ENCODE measurements around the gene WASHC4. TPM values are rescaled to one million over a fixed set of nuclear protein-coding genes. Genes with fewer than 3 reads are reported as not detected.

WASHC4 gene
- total RNA-seq, 1 experiment from 2014 or later, result 28.7 TPM

GRCh38 chr12:105071981-105072380 lies 35.5 kb upstream of the WASHC4 start:
- no peak overlapping the region for H3K4me2 ChIP-seq
- no peak overlapping the region for H2AFZ ChIP-seq
- no peaks in the 10 kb centered on the region for H3K36me3 ChIP-seq (ENCODE audit: low read depth)
- no peaks in the 10 kb centered on the region for H3K79me2 ChIP-seq (ENCODE audit: low read depth)
- no peak overlapping the region for H3K27ac ChIP-seq
- no peaks in the 10 kb centered on the region for H3F3A ChIP-seq (ENCODE audit: insufficient read depth, low read depth)
- no TSS peak for BruUV-seq (replicated peaks)
- H3K4me3 ChIP-seq, result no peak overlapping the region
- no peaks in the 10 kb centered on the region for H3K9me3 ChIP-seq (ENCODE audit: insufficient read depth, low read depth)
- no peaks in the 10 kb centered on the region for H3K4me1 ChIP-seq (replicated peaks; ENCODE audit: insufficient read depth)
- ChIA-PET CTCF (no interaction called here), POLR2A (ENCODE audit: unreplicated experiment) (no interaction called here)
- no peak for DNase-seq
- no peaks in the 10 kb centered on the region for H3K9me2 ChIP-seq (ENCODE audit: insufficient read depth)
- H4K20me1 ChIP-seq (ENCODE audit: insufficient read depth), result no peaks in the 10 kb centered on the region
- H3K27me3 ChIP-seq (ENCODE audit: insufficient read depth, low read depth), result no peaks in the 10 kb centered on the region
- TF ChIP-seq EZH2 (IDR thresholded peaks at IDR 0.05; ENCODE audit: low read depth) (no peak), CTCF (conservative IDR thresholded peaks at IDR 0.05) (no peak)
- intact Hi-C loops (cut with micrococcal nuclease; ENCODE audit: unreplicated experiment), result no loop called here

- Histone ChIP-seq H3K4me1 (replicated peaks; ENCODE audit: insufficient read depth) (no peaks in the 10 kb centered on the region), H3K9me2 (ENCODE audit: insufficient read depth) (no peaks in the 10 kb centered on the region), H3K79me2 (ENCODE audit: low read depth) (no peaks in the 10 kb centered on the region), H3F3A (ENCODE audit: insufficient read depth, low read depth) (no peaks in the 10 kb centered on the region), H3K36me3 (ENCODE audit: low read depth) (no peaks in the 10 kb centered on the region), H3K4me3 (no peak overlapping the region), H3K4me2 (no peak overlapping the region), H3K9me3 (ENCODE audit: insufficient read depth, low read depth) (no peaks in the 10 kb centered on the region), H3K27ac (no peak overlapping the region), H4K20me1 (ENCODE audit: insufficient read depth) (no peaks in the 10 kb centered on the region), H2AFZ (no peak overlapping the region), H3K27me3 (ENCODE audit: insufficient read depth, low read depth) (no peaks in the 10 kb centered on the region)
- no peak for DNase-seq
- TF ChIP-seq CTCF (conservative IDR thresholded peaks at IDR 0.05) (no peak), EZH2 (IDR thresholded peaks at IDR 0.05; ENCODE audit: low read depth) (no peak)
- CTCF ChIA-PET, result no interaction called here
- no TSS peak for BruUV-seq (replicated peaks)
- intact Hi-C loops (cut with micrococcal nuclease; ENCODE audit: unreplicated experiment), result no loop called here
- POLR2A ChIA-PET (ENCODE audit: unreplicated experiment), result interaction anchor here (0.7 kb wide), 1 partner anchor 855 kb away, joined by 3 read pairs; no protein-coding TSS in a partner anchor
These were observed 34.5 kb upstream of the WASHC4 start for GRCh38 chr12:105072888-105073488.

- Histone ChIP-seq H3F3A (ENCODE audit: insufficient read depth, low read depth) (no peaks in the 10 kb centered on the region), H3K4me2 (no peak overlapping the region), H3K9me3 (ENCODE audit: insufficient read depth, low read depth) (no peaks in the 10 kb centered on the region), H3K27me3 (ENCODE audit: insufficient read depth, low read depth) (no peaks in the 10 kb centered on the region), H2AFZ (no peak overlapping the region), H3K9me2 (ENCODE audit: insufficient read depth) (no peaks in the 10 kb centered on the region), H4K20me1 (ENCODE audit: insufficient read depth) (no peaks in the 10 kb centered on the region), H3K27ac (no peak overlapping the region), H3K79me2 (ENCODE audit: low read depth) (no peaks in the 10 kb centered on the region), H3K4me1 (replicated peaks; ENCODE audit: insufficient read depth) (no peaks in the 10 kb centered on the region), H3K4me3 (no peak overlapping the region), H3K36me3 (ENCODE audit: low read depth) (no peaks in the 10 kb centered on the region)
- intact Hi-C loops (cut with micrococcal nuclease; ENCODE audit: unreplicated experiment), result no loop called here
- ChIA-PET CTCF (no interaction called here), POLR2A (ENCODE audit: unreplicated experiment) (no interaction called here)
- BruUV-seq (replicated peaks), result no TSS peak
- TF ChIP-seq EZH2 (IDR thresholded peaks at IDR 0.05; ENCODE audit: low read depth) (no peak), CTCF (conservative IDR thresholded peaks at IDR 0.05) (no peak)
- no peak for DNase-seq
These were observed 31.4 kb upstream of the WASHC4 start for GRCh38 chr12:105076098-105076497.
